Glomerular visceral epithelial cell (primary cell): ENCODE measurements around the gene STC2.

Experiments
- DNase-seq: peaks from one replicate; pipeline ENCODE4 v3.0.0-alpha.2; 2016; ENCODE audit errors: extremely low spot score

STC2 gene

GRCh38 chr5:173329491-173330337 is 1.5 kb upstream of the STC2 start:
- peak; percentile 56 for DNase-seq

GRCh38 chr5:173328844-173329490 is 753 bp upstream of the STC2 start:
- DNase-seq, result peak; percentile 72

DNA sequence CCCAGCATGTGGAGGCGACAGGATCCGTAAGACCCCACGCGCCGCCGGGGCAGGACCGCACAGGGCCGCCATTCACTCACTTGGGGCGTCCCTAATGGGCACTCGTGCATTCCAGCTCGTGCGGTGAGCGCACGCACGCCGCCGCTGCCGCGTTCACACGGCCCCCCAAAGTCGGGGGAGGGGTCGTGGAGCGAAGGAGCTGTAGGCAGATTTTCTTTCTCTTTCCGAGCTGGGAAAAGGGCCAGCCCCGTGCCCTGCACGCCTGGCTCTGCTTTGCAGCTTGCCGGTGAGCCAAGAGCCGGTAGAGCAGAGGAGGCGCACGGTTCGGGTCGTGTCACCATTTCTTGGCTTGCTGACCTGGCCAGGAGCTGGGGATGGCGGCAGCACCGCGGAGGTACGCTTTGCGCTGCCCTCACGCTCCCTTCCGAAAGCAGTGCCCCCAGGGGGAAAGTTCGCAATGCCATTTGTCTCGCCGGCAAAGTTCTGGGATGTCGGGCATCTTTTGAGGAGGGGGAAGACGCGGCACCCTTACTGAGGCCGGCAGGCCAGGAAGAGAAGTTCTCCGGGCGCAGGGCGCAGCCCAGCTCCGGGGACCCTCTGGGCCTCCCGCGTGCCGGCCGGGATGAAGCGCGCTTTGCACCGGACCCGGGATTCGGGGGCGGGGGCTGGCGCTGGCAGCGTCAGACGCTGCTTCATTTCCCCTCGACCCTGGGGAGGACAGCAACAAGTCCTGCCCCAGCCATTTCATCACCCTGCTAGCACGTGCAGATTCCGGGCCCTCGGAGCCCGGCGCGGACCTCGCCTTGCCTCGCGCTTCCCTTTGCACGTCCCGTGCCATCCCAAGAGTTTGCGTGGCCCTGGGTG is 898 bp downstream of the STC2 start:
- DNase-seq, result peak; percentile 45

DNA sequence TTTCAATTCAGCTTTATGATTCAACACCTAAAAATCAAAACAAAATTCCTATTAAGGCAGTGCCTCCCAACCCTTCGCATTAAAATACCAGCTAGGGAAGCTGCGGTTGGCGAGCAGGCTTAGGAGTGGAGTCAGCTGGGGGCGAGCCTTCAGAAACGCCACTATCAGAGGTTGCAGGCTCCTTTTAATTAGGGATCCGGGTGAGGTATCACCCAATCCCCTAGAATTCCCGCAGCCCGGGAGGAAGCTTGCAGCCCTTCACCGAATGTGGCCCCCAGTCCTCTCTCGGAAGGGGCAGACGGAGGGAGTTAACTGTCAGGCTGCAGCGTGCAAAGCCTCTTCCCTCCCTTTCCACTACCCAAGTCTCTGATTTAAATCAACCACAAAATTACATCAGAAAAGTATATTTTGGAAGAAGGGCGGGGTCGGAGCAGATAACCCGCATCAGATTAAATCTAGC is 1.7 kb downstream of the STC2 start:
- peak; percentile 88 for DNase-seq

GRCh38 chr5:173325091-173325698 is 3.0 kb downstream of the STC2 start:
- DNase-seq, result no peak

GRCh38 chr5:173324115-173325001 is 3.9 kb downstream of the STC2 start:
- peak; percentile 72 for DNase-seq

GRCh38 chr5:173323799-173324114 is 4.5 kb downstream of the STC2 start:
- no peak for DNase-seq

DNA sequence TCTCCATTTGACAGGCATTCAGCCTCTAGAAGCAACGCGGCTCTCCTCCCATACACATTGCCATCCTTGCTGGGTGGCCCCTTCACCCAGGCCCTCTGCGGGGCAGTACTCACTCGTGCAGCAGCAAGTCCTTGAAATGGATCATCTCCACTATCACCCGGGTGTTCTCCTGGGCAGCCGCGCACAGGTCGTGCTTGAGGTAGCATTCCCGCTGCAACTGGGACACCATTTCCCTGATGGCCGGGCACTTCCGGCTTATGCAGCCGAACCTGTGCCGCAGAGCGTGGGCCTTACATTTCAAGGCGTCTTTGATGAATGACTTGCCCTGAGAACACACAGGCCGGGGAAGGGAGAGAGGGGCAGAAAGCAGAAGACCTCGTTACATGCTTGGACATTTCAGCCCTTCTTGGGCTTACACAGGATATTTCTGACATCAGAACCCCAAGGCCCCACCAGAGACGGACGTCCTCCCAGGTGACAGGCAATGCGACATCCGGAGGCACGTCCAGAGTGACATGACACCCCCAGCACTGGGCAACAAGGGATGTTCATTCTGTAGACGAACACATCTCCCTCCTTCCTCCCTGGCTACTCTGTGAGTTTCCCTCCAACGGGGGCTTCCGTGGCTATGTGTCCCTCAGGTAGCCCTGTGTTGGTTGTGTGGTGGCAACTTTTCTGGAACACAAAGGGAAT is 5.0 kb downstream of the STC2 start:
- no peak for DNase-seq

DNA sequence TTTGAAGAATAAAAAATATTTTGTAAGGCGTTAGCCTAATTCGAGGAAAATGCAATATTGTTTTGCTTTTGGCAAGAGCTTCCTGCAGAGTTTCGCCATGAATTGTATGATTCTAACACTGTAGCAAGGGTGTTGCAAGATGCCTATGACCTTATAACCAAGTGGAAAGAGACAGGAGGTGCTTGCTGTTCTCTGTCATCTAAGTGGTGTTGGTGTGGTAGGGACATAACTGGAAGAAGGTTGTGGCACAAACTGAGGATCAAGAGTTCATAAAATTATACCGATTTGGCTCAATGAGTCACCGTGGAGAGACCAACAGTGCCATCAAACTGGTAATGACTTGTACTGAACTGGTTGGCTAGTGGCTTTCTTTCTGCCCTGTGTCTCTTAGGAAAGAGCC is 6.3 kb downstream of the STC2 start:
- no peak for DNase-seq

GRCh38 chr5:173320259-173320658 is 8.0 kb downstream of the STC2 start:
- no peak for DNase-seq

DNA sequence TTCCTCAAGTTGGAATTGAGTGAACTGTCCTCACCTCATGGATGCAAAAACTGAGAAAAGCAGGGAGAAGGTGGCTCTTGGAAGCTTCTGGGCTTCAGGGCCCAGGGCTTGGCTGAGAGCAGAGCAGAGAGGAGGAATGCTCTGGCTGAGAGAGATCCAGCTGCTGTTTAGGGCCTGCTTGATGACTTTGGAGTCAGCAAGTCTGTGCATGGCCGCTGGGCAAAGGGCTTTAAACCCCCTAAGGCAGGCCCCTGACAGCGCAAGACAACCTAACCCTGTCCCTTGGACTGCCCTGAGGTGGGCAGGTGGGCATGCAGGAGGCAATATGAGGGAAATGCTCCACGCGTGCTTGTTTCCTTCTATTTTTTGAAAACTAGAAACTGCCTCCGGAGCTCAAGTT is 8.6 kb downstream of the STC2 start:
- DNase-seq, result no peak

DNA sequence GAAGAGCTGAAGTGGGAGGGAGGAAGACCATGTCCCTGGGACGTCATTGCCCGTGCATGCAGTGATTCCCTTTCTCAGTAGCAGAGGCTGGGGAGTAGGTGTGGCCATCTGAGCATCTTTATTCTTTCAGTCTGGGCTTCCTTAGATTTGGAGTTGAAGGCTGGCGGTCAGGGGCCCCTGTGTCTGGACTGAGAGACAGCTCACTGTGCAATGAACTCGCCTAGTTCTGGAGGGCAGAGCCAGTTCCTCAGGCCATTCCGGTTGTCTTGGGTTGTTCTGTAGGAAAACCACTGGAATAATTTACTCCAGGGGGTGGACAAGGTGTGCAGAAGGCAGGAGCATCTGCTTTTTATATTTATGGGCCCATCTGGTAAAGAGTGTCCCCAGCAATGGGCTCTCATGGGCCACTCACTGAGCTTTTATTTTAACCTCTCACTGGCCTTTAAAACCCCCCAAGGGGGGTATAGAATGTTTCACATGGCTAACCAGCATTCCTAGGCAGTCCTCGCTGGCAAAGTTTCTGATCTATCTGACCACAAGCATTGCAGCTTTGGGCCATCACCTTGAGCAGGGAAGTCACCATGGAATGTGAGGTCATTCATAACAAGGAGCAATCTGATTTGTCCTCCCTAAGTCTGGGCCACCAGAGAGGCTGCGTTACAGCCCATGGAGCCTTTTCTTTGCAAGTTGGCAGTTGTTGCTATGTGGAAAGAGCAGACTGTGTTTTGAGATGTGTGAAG is 9.2 kb downstream of the STC2 start:
- DNase-seq, result peak; percentile 93

- no peak for DNase-seq
Measured at GRCh38 chr5:173318330-173318729, 9.9 kb downstream of the STC2 start.

- DNase-seq, result no peak
Measured at GRCh38 chr5:173317852-173318251, 10.4 kb downstream of the STC2 start.

GRCh38 chr5:173317091-173317730 is 11.0 kb downstream of the STC2 start:
- no peak for DNase-seq

DNA sequence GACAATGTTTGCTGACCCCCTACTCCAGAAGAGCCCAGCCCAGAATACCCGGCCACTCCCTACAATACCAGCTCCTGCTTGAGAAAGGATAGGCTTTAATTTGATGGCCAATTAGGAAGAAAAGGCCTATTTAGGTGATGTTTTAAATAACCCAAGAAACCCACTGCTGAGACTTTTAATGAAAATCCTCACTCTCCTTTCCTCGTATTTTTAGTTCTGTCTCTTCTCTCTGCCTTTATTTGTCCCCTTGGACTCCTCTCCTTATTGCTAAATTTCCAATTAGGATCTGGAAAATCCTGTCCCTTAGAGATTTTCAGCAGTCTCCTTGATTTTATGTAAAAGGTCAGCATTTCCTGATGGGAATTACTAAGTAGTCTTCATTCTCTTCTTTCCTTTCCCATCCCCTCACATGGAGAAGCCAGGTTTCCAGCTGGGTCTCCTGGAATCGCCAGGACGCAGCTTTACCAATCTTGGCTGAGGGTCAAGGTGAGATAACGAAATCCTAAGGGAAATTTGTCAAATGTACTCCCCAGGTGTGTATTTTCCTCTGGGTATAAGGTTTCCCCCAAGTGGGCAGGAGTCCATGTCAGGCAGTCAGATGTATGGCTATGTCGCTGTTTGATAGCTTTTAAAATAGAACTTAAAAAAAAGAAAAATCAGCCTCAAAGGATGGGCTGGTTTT is 11.7 kb downstream of the STC2 start:
- DNase-seq, result no peak

DNA sequence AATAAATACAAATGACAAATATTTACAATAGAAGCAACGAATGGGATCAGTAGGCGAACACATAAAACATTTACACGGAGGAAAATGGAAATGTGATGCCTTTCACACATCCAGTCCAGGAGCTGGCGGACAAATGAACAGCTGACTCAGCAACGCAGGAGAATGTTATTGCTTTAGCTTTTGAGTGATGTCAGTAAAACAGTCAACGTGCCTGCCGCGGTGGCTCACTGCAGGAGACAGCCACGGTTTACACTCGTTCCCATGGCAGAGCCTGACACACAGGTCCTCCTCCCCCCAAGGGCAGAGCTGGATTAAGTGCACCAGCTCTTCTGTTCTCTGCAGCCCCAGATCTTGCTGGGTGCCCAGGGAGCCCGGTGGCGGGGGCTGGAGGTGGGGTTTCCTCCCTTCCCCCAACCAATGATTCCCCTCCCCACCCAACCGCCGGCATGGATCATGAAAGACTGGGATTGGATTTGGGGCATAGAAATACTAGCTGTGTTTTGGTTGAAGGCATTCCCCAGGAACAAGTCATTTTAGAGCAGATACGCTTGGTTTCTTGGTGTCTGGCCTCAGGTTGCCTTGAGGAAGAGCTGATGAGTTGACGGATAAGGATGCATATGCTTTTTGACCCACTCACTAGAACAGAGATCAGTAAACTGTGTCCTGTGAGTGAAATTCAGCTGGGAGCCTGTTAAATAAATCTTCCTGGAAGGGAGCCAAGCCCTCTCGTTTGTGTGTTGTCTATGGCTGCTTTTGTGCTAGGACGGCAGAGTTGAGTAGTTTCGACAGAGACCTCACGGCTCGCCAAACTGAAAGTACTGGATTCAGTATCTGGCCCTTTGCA is 12.5 kb downstream of the STC2 start:
- peak; percentile 94 for DNase-seq
